ENCODE measurements around the gene TPSD1.
"Not testable (repeated sequence)": the region's sequence is repeated elsewhere in the genome, so short reads cannot be mapped to it uniquely, and the experiment has no call there.

TPSD1 gene

DNA sequence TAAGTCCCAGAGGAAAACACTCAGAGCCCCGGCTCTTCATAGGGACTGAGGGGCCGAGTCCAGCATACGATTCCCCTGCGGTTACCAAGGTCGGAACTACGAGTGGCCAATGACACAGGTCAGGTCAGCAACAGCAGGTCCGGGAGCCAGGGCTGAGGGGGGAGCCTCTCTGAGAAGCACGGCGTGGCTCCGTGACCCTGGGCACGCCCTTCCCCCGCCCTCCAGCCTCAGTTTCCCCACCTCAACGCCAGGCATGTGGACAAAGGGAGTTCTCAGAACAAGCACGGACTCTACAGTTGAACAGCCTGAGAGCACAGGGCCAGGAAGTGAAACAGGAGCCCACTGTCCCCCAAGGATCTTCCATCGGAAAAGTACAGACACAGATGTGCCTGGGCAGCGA, 25.6 kb downstream of the TPSD1 start:
- DNase-seq (ENCODE audit: low read depth, low spot score) = no peak

DNA sequence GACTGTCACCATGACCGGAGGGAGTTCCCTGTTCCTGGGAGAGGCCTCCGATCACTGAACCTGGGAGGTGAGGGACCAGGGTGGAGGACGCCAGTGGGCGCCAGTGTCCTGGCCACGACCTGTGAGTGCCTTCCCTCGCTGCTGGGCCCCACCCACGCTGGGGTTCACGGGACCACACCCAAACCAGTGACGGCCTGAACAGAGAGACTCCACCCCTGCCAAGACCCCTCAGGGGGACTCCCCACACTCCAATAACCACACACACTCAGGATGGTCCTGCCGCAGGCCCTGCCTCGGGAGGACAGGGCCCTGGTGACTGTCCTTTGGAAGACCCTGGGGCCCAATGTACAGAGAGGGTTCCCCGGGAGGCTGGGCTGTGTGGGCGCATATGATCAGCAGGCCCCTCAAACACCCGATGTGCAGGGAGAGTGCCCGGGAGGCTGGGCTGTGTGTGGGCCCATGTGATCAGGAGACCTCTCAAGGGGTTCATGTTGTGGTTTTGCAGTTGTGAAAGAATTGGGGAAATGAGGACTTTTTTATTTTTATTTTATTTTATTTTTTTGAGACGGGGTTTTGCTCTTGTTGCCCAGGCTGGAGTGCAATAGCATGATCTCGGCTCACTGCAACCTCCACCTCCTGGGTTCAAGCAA, 26.6 kb downstream of the TPSD1 start:
- DNase-seq (ENCODE audit: low read depth, low spot score) = no peak

DNA sequence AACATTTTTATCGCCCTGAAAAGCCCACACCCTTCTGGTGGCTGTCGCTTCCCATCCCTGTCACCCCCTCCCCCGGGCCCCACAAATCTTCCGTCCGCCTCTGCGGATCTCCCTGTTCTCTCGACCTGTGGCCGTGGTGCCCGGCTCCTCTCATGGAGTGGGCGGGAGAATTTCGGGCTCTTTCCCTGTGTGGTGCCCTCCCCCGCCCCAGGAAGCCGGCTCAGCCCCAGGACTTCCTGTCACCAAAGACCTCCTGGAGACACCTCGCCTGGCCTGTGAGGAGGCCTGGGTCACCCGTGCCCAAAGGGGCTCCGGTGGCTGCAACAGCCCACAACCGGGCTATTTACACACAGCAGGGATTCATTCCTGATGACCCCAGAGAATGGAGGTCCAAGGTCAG, 27.4 kb downstream of the TPSD1 start:
- DNase-seq (ENCODE audit: low read depth, low spot score) = no peak

GRCh38 chr16:1283996-1284616, 28.2 kb downstream of the TPSD1 start:
- DNase-seq (ENCODE audit: low read depth, low spot score) = no peak

- no peak for DNase-seq (ENCODE audit: low read depth, low spot score)
Observed at GRCh38 chr16:1285669-1286512, 30.0 kb downstream of the TPSD1 start.

DNA sequence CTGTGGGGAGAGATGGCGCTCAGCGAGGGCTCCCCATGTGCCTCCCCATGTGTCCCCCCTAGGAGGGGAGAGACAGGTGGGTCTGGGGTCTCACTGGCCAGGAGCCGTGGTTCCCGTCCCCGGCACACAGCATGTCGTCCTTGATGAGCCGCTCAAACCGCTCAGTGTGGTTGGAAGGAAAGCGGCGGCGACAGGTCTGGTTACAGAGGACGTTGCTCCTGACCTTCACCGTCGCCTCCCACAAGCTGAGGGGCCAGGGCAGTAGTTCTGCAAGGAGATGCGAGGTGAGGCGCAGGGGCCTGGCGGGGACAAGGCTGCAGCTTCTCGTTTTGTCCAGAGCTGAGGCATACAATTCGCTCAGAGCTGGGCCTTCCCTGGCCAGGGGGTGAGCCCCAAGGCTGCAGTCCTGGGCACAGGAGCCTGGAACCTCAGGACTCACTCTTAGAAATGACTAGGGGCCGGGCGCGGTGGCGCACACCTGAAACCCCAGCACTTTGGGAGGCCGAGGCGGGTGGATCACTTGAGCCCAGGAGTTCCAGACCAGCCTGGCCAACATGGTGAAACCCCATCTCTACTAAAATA, 30.7 kb downstream of the TPSD1 start:
- no peak for DNase-seq (ENCODE audit: low read depth, low spot score)

DNA sequence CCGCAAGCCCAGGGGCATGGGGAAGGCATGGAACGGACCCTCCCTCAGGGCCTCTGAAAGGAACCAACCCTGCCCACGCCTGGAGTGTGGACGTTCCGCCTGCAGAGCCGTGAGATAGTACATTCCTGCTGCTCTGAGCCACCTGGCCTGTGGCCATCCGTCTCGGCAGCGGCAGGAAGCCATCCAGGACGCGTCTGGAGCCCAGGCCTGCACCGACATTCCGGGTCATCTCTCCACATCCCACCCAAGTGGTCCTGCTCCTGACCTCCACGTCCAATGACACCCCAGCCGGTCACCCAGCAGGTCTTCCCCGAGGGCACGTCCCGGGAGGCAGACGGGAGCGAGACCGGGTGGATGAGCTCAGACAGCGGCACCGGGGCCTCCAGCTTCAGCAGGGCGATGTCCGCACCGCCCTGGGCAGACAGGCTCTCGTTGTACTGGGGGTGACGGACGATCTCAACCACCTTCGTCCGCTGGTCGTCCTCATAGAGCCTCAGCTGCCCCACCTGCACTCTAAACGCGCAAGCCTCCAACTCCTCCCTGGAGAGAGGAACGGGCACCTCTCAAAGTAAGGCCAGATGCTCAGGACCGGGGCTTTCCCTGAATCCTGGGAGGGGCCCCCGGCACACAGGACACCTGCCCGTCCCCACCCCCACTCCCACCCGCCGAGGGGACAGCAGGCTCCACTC, 32.3 kb downstream of the TPSD1 start:
- no peak for DNase-seq (ENCODE audit: low read depth, low spot score)

GRCh38 chr16:1288813-1289476, 33.1 kb downstream of the TPSD1 start:
- DNase-seq (ENCODE audit: low read depth, low spot score) = no peak

DNA sequence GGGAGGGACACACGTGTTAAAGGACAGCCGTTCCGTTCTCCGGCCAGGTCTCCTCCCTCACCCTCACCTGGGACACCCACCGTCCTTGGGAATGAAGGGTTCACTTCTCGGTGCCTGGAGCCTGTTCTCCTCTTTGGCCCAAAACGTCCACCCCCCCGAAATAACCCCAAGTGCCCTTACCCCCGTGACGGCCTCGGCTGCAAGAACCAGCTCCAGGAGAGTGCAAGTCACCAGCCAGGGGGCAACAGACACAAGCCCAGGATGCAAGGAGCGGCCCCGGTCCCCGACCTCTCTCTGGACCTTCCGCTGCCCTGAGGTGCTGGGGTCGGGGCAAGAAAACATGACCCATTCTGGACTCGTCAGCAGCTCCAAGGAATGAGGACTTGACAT, 33.6 kb downstream of the TPSD1 start:
- no peak for DNase-seq (ENCODE audit: low read depth, low spot score)

GRCh38 chr16:1290063-1290501, 34.2 kb downstream of the TPSD1 start:
- no peak for DNase-seq (ENCODE audit: low read depth, low spot score)

- no peak for DNase-seq (ENCODE audit: low read depth, low spot score)
Observed at GRCh38 chr16:1290860-1291575, 35.1 kb downstream of the TPSD1 start.

DNA sequence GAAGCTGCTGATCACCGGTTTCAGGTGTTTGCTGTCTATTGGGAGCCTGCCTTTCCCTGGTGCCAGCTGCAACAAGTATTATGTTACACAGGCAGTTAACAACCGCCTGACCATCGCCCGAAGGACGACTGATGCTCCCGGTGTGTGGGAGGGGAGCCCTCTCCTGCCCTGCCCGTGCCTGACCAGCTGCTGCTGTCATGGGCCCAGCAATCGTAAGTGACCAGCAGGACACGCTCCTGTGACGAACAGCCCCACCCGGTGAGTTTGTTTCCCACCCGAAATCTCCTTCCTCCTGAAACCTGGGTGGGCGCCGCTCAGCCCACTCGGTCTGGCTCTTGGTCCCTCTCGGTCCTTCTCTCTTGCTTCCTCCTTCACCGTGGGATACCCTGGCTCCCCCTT, 35.7 kb downstream of the TPSD1 start:
- no peak for DNase-seq (ENCODE audit: low read depth, low spot score)

- DNase-seq (ENCODE audit: low read depth, low spot score) = not testable (repeated sequence)
Observed at GRCh38 chr16:1292208-1292607, 36.3 kb downstream of the TPSD1 start.

GRCh38 chr16:1292808-1293207, 36.9 kb downstream of the TPSD1 start:
- not testable (repeated sequence) for DNase-seq (ENCODE audit: low read depth, low spot score)

DNA sequence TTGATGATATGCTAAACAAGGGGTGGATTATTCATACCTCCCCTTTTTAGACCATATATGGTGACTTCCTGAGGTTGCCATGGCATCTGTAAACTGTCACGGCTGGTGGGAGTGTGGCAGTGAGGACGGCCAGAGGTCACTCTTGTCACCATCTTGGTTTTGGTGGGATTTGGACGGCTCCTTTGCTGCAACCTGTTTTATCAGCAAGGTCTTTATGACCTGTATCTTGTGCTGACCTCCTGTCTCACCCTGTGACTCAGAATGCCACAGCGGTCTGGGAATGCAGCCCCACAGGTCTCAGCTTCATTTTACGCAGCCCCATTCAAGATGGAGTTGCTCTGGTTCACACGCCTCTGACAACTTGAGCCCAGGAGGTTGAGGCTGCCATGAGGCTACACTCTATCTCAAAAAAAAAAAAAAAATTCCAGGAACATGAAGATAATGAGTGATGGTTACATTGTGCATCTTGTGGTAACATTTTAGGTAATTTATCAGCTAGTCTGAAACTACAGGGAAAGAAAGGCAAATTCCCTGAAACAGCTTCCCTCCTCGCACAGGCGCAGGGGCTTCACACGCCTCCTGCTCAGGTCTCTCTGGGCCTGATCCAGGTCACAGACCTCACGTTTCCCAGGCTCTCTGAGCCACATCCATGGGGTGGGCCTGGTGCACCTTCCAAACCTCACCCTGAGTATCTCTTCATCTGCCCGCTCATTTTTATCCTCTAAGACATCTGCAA, 38.2 kb downstream of the TPSD1 start:
- no peak for DNase-seq (ENCODE audit: low read depth, low spot score)

GRCh38 chr16:1295465-1295864, 39.6 kb downstream of the TPSD1 start:
- no peak for DNase-seq (ENCODE audit: low read depth, low spot score)

DNA sequence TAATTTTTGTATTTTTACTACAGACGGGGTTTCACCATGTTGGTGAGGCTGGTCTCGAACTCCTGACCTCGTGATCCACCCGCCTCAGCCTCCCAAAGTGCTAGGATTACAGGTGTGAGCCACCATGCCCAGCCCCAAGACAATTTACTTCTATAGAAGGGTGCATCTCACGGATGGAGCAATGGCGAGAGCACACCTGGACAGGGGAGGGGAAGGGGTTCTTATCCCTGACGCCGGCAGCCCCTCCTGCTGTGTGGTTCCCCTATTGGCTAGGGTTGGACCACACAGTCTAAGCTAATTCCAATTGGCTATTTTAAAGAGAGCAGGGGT, 40.8 kb downstream of the TPSD1 start:
- DNase-seq (ENCODE audit: low read depth, low spot score) = not testable (repeated sequence)

DNA sequence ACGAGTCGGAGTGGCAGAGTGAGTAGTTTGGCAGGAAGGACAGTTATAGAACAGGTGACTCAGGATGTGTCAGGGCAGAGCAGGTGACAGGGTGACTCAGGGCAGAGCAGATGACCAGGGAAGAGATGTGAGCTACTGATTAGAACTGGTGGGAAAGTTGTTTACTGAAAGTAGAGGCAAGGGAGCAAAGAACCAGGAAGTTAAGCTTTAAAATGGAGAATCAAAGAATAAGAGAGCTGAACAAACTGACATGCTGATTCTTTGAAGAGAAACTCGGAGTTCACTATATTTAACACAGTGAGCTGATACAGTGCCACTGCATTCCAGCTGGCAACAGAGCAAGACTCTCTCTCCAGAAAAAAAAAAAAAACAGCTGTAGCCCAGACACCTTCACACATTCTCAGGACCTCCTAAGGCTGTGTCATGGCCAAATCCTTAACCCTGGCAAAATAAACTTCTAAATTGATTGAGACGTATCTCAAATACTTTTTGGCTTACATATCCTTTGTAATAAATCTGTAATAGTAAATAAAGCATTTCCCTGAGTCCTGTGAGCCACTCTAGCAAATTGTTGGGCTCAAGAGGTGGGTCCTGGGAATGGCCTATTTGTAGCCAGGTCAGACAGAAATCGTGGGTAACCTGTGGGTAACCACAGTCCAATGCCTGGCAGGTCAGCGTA, 41.3 kb downstream of the TPSD1 start:
- DNase-seq (ENCODE audit: low read depth, low spot score) = no peak

DNA sequence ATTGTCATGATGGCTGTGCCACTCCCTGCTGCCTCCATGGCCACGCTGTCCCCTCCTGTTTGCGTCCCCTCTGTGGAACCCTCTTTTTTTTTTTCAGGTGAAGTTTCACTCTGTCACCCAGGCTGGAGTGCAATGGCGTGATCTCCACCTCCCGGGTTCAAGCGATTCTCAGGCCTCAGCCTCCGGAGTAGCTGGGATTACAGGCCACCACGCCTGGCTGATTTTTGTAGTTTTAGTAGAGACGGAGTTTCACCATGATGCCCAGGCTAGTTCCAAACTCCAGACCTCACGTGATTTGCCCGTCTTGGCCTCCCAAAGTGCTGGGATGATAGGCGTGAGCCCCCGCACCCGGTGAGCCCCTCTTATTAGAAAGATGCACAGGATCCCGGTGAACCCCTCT, 42.5 kb downstream of the TPSD1 start:
- DNase-seq (ENCODE audit: low read depth, low spot score) = no peak
